ENCODE results near the gene ODF2. TPM values are rescaled to one million over a fixed set of nuclear protein-coding genes. Genes with fewer than 3 reads are reported as not detected.

Gene ODF2
- total and polyA plus RNA-seq, 11 donors = 8.0 to 25.5 (median 13.7) TPM

GRCh38 chr9:128428644-128429512, 26.9 kb upstream of the ODF2 start:
- peak in 1 of 4 donors; percentile 33 for ATAC-seq
- 67 to 76% (median 73%) methylated on average over 16 to 22 of the region's 22 CpGs for WGBS, 4 donors

GRCh38 chr9:128429513-128430086, 26.2 kb upstream of the ODF2 start:
- intact Hi-C loops (cut with DNase I) = no loop called here
- Histone ChIP-seq H3K4me3 (no peak overlapping the region), H3K27ac (no peak overlapping the region), H3K9me3 (no peaks in the 10 kb centered on the region), H3K4me1 (no peaks in the 10 kb centered on the region), H3K36me3 (peaks cover 0 to 13% (median 0%) of the 10 kb centered on the region in 9 donors), H3K27me3 (no peaks in the 10 kb centered on the region)
- no peak for TF ChIP-seq CTCF (IDR thresholded peaks at IDR 0.05)
- TF ChIP-seq POLR2A (IDR thresholded peaks at IDR 0.05) = no peak
- DNase-seq (no peak), ATAC-seq (no peak)
- 87 to 93% (median 92%) methylated on average over 13 of the region's 13 CpGs for WGBS, 4 donors

More at GRCh38 chr9:128428644-128429512, 26.9 kb upstream of the ODF2 start:
- no peak for DNase-seq
- H3K9me3 ChIP-seq = no peaks in the 10 kb centered on the region
- no peaks in the 10 kb centered on the region for H3K4me1 ChIP-seq
- H3K4me3 ChIP-seq = no peak overlapping the region
- intact Hi-C loops (cut with DNase I) = no loop called here
- no peaks in the 10 kb centered on the region for H3K27me3 ChIP-seq
- H3K27ac ChIP-seq = no peak overlapping the region
- peaks cover 0 to 13% (median 0%) of the 10 kb centered on the region in 9 donors for H3K36me3 ChIP-seq
- TF ChIP-seq POLR2A (IDR thresholded peaks at IDR 0.05) = no peak
- no peak for TF ChIP-seq CTCF (IDR thresholded peaks at IDR 0.05)

GRCh38 chr9:128431207-128431606, 24.6 kb upstream of the ODF2 start:
- 90 to 94% (median 93%) methylated on average over 4 to 8 of the region's 8 CpGs for WGBS, 4 donors
- intact Hi-C loops (cut with DNase I) = no loop called here

More at GRCh38 chr9:128431207-128431606, 24.6 kb upstream of the ODF2 start:
- H3K9me3 ChIP-seq = no peaks in the 10 kb centered on the region
- no peak overlapping the region for H3K27ac ChIP-seq
- TF ChIP-seq POLR2A (IDR thresholded peaks at IDR 0.05) (no peak), CTCF (IDR thresholded peaks at IDR 0.05) (no peak)
- H3K4me3 ChIP-seq = no peak overlapping the region
- no peaks in the 10 kb centered on the region for H3K27me3 ChIP-seq
- ATAC-seq (no peak), DNase-seq (no peak)
- no peaks in the 10 kb centered on the region for H3K4me1 ChIP-seq
- peaks cover 0 to 8% (median 0%) of the 10 kb centered on the region in 9 donors for H3K36me3 ChIP-seq

All from heart left ventricle (tissue), 16 donors.